GM19455 (cell line): Measurements from ENCODE around the gene EXOC4.

Experiments
- ATAC-seq: cut with Tn5 transposase; IDR thresholded peaks from one replicate; pipeline ENCODE4 v1.9.1; 2021; ENCODE audit not compliant: unreplicated experiment

The EXOC4 gene

GRCh38 chr7:133662276-133662675 is 409.4 kb downstream of the EXOC4 start:
- no peak for ATAC-seq

DNA sequence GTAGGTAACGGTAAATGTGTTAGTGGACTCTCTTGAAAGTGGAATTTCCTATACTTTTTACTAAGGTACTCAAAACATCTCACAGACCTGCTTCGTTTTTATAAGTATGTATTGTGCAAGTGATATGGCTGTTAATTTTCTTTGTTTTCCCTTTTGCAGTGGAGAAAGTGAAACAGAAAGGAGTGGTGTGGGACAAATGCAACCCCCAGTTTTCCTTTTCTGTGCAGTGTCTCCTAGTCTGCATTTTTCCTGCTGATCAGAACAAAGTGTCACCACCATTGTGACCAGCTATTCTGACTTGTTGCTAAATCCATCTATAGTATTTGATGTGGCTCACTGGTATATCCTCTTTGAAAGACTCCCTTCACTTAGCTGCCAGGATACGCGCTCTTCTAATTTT is 410.0 kb downstream of the EXOC4 start:
- no peak for ATAC-seq

DNA sequence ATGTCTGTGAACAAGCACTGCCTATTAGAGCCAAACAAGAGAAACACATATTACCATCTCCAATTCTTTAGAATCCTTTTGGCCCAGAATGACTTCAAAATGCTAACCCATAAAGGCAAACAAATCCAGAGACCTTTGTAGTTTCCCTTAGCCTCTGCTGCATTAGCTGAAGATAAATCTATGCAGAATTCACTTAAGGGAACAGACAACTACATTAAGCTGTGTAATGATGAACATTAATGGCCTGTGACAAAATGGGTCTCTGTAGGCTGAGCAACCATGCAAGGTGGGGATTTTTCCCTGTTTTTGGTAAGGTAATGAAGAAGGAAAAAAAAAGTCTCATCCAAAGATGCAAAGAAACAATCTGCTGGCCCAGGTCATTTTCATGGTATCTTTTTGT is 411.6 kb downstream of the EXOC4 start:
- no peak for ATAC-seq

GRCh38 chr7:133668296-133669060 is 415.6 kb downstream of the EXOC4 start:
- no peak for ATAC-seq

DNA sequence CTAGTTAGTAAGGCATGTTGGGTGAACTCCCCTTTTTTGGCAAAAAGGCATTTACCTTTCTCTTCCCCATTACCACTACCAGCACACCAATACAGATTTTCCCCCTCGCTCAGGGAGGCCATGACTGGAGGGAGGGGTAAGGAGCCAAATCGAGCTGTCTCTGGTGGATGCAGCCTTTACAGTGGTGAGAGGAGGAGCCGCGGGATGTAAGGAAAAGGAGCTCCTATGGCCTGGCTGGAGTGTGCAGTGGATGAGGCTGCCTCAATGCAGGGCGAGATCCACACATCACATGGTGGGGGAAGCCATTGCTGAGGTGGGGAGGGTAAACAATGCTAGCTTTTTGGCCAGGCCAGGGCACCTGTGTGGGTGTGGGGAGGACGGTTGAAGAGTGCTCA is 416.2 kb downstream of the EXOC4 start:
- ATAC-seq = no peak

- ATAC-seq = no peak
These were observed 417.4 kb downstream of the EXOC4 start for GRCh38 chr7:133670250-133670649.

DNA sequence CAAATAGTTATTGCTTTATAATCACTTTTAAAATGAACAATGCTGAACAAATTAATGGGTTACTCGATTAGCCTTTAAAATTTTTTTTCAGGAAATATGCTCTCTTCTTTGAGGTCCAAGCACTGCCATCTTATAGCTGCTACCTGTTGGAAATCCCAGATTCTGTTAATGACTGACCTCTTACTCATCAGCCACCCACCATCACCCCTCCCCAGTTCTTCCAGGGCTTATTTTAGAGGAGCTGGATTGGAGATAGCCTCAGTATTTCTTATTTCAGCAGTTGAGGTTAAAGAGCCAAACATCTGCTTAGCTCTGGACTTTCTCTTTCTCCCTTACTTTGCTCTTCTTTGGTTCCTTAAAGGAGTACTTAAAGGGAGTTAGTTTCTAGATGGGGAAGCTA is 420.0 kb downstream of the EXOC4 start:
- no peak for ATAC-seq

- ATAC-seq = no peak
These were observed 421.3 kb downstream of the EXOC4 start for GRCh38 chr7:133674079-133674763.

DNA sequence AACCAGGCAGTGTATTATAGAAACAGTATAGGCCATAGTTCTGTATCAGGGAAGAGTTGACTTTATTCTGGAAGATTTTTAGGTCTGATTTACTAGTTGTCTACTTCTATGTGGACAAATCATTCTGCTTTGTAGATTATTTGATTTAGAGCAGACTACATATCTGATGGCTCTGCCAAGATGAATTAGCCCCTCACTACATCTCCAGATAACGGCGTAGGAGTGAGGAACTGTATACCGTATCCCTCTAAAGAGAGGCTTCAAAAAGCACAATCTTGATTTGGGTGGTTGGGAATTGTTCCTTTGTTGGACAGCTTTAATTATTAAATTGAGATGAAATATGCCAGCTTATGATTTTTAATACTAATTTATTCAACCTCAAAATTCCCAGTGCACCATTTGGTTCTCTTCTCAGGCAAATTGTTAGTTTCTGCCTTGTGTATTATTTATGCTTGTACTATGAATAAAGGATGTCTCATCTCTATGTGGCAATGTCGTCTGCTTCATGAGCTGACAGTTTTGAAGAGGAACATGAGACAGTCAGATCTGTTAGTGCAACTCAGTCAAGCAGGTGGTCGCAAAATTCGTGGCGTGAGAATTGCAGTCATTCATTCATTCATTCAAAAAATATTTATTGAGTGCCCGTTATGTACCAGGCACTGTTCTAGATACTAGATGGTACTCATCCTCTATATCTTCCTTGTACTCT is 422.8 kb downstream of the EXOC4 start:
- ATAC-seq = no peak

GRCh38 chr7:133676805-133677370 is 424.0 kb downstream of the EXOC4 start:
- ATAC-seq = no peak

DNA sequence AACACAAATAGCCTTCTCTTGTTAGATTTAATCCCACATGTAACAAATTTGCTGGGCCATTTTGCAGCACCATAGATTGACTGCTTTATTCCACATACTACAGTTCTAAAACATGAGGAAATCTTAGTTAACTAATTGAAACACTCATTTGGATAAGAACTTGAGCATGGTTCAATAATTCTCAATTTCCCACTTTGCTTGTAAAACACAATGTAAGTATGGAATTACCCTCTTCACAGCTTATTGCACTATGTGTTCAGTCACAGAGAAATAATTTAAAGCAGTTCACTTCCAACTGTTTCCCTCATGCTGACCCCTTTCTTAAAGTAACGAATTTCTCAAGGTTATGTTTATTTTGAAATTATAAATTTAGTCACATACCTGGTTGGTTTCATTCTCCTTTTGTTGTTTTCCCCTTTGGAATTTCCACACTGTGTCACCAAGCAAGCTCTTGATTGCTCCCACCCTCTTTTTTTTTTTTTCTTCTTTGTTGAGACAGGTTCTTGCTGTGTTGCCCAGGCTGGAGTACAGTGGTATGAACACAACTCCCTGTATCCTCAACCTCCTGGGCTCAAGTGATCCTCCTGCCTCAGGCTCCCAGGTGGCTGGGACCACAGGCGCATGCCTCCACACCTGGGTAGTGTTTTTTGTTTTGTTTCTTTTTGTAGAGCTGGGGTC is 425.4 kb downstream of the EXOC4 start:
- ATAC-seq = no peak

DNA sequence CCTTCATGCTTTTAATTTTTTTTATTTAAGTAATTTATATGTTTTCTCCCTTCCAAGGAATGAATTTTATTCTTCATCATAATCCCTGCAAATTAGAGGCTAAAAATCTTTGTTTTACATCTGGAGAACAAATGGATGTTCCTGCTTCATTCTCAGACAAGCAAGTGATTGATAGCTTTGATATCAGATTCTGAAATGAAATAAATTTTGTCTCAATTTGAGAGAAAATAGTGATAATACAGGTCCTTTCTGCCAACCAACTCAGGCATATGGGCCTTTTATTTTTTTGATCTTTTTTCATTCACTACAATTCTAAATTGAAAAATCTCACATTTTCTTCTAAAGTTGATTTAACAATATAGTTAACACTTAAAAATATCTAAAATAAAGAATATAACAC is 427.1 kb downstream of the EXOC4 start:
- ATAC-seq = no peak

GRCh38 chr7:133681529-133681928 is 428.7 kb downstream of the EXOC4 start:
- ATAC-seq = no peak

GRCh38 chr7:133682364-133683181 is 429.7 kb downstream of the EXOC4 start:
- ATAC-seq = no peak

DNA sequence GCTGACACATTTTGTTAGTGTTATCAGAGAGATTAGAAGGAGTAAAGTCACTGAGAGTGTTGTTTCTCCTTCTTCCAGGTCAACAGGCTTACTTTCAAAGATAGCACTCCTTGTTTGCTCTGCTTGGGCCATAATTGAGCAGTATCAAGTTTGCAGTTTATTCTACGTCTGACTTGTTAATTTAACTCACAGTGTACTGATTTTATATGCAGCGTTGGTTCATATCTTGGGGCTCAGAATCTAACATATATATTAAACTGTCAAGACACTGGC is 430.2 kb downstream of the EXOC4 start:
- no peak for ATAC-seq

DNA sequence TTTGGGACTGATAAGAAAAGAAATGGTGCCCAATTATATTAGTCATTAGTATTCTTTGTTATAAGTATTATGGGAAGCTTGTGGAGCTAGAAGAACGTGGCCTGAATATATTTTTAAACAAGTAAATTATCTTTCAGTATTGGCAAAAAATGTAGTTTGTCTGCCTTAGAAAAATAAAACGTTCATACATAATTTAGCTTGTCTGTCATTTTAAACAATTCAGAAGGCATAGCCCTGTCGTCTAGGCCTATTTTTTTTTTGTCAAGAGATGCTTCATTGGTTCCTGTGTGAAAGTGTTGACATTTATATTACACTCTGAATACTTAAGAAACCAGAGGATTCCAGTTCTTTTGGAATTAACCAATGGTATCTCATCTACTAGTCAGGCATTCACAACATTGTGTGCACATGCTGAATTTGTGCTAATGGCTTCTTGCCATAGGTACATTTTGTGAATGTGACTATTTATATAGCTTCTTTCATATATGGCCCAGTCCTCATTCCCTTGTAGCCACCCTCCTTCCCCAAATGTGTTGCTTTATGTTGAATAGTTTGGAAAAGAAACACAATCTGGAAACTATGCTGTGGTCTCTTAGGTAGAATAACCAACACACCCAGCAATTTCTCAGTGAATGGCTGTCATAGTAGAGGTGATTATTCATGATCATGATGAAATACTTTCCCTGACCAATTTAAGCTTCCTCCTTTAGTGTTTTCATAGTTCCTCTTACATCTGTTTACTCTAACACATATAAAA is 435.8 kb downstream of the EXOC4 start:
- no peak for ATAC-seq

- no peak for ATAC-seq
These were observed 437.9 kb downstream of the EXOC4 start for GRCh38 chr7:133690740-133691139.

DNA sequence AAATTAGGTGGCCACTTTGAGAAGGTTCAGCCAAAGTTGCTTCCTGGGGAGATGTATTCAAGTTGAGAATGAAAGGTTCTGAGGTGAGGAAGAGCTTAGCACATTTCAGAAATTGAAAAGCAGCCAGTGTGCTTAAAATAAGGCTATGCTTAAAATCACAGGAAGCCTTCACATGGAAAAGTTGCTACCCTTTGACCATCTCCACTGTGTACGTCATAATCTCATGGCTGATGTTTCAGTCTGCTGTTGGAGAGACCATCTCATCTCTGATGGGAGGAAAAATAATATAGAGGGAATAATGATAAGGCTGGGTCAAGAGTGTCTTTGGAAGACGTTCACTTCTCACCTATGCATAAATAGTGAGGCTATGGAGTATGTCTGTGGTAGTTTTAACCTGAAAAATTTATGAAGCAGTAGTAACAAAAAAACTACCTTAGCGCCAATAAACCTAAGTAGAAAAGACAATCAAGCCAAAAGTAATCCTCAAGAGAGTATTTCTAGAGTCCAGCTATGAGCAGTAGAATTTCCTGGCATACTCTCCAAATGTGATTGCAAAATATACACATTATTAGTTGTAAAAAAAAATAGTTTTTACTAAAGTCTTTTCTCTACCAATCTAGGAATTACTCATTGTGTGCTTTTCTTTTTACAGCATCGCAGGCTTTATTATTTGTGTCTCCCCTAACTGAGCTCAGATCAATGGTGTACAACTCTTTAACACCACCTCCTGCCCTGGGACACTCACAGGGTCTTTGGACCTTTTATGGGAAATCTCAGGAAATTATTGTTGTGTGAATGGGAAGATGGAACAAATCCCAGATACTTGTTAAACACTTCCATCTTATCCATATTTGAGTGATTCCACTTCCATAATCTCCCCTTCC is 439.1 kb downstream of the EXOC4 start:
- ATAC-seq = no peak

- no peak for ATAC-seq
These were observed 440.4 kb downstream of the EXOC4 start for GRCh38 chr7:133693281-133693680.
